Stimulated activated CD4-positive, alpha-beta T cell treated with anti-CD3 and anti-CD28 coated beads, Interleukin-4, amount 100 ng/mL, for 24 hours (primary cell): Measurements from ENCODE around the gene SAP30BP.
"Not testable (repeated sequence)": the region's sequence is repeated elsewhere in the genome, so short reads cannot be mapped to it uniquely, and the experiment has no call there.

Experiments used
- DNase-seq: peaks from one replicate; pipeline ENCODE4 v3.0.0-alpha.2; 2020

Gene SAP30BP

DNA sequence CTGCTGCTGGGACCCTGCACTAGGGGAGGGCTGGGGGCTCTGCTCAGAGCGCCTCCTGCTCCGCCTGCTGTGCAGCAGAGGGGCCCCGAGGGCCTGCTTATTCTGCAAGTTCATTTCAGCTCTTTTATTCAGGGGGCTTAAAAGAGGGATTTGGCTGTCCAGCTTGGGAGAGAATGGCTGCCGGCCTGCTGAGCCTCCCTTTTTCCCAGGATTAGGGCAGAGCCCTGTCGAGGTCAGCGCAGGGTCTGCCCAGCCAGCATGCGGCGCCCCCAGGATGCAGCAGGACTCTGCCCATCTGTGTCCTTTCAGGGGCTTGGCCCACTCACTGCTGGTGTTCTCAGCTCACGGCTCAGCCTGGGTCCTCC is 32.8 kb upstream of the SAP30BP start:
- DNase-seq = no peak

DNA sequence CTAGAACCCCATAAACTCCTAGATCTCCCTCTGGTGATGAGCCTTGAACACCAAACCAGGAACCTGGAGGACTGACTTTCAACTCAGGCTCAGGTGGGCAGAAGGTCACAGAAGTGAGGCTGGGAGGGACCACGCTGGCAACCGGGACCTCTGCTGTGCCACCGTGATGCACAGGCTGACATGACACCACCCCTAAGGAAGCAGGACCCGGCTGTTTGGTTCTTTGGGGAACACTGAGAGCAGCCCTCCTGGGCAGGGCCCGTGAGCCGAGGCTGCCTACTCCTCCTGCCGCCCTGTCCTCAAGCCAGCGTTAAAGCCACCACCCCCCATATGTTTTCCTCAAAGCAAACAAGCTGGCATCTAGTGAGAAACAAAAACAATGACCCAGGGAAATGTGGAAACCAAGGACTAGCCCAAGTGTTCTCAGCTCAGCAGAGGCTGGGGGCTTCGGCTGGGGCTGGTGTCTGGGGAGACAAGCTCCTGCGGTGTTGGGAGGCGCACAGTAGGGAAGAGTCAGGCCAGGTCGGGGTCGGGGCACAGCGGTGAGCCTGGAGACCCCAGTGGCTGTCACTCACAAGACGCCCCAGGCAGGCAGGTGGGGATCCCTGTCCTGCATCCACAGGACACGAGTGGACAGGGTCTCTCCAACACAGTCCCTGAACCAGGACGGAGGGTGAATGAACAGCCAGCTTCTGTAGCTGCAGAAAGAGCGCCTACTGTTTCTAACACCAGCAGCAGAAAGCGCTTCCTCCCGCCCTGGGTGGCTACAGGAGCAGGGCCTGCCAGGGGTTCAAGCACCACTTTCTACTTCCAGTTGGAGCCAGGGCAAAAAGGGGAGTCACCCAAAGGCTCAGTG is 32.2 kb upstream of the SAP30BP start:
- DNase-seq = no peak

DNA sequence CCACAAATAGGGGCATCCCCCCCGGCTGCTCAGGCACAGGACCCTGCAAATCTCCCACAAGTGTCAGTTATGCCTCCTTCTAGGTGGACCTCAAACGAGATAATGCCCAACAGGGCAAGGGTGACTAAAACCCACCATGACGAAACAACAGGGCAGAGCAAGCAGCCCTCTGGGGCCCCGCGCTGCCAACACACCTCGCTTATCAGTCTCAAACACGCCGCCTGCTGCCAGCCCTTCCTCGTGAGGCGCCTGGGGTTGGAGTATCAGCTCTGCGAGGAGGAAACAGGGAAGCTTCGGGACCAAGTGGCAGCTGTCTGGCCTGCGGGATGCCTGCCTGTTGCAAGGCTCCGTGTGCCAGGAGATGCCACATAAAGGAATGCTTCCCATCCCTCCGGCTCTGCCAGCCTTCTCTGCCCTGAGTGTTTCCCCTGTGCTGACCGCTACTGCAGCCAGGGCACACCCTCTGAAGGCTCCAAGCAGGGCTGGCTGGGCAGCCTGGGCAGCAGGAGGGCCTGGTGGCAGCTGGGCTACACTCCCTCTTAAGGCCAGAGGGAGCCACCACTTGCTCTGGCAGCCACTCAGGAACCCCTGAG is 31.4 kb upstream of the SAP30BP start:
- DNase-seq = no peak

DNA sequence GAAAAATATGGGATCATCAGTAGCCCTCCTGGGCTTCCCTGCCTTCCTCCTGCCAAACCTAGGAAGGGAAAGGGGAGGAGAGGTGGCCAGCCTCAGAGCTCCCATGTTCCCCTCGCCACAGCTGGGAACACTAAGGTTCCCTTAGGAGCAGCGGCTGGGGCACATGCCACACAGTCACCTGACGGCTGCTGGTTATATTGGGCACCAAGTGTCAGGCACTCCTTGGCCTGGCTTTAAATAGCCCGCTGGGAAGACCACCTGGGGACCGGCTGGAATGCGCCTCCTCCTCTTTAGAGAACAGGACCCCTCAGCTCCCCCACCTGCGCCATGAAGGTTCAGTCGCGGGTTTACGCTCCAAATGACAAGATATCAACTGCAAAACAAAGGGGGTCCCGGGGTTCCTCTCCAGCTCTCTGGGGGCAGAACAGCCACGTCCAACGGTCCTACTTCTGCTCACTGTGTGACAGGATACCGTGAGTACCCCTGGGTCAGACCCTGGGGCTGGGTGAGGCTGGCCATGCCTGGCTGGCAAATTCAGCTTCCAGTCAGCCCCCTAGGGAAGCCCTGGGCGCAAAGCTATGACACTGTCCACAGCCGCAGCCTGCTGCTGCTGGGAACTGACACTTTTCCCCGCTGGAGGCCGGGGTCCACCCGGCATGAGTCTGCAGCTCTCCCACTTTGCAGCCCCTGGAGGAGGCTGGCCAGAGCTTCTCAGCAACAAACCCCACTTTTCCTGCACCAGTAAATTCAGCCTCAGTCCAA is 30.6 kb upstream of the SAP30BP start:
- DNase-seq = no peak

DNA sequence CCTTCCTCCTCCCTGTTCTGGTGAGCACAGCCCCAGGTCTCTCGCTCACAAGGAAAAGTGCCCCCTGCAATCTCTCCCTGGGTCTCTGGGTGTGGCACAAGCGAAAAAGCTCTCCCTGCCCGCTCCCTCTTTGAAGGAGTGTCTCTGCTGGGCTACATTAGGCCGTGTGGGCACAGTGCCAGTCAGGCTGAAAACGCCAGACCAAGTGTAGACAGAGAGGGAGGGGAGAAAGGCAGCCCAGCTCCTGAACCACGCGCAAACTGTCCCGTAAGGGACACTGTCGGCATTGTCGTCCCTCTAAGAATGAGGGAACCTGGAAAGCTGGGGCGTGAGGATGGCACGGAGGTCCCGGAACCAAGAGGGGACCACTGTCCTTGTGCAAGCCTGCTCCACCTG is 30.0 kb upstream of the SAP30BP start:
- no peak for DNase-seq

DNA sequence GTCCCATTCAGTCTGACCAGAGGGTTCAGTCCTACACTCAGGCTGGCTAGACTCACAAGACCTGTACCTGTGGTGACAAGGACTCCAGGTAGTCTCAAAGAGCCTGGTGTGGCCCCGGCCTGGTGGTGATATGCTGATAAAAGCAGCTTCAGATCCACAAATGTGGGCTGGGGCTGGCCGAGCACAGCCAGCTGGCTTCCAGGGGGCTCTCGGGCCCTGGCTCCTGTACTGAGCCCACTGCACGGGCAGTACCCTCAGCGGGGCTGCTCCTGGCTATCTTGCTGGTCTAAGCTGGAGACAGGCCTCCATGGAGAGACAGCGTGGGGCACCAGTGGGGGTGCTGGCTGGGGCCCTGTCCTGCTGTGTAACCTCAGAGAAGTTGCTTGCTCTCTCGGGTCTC is 29.6 kb upstream of the SAP30BP start:
- DNase-seq = no peak

DNA sequence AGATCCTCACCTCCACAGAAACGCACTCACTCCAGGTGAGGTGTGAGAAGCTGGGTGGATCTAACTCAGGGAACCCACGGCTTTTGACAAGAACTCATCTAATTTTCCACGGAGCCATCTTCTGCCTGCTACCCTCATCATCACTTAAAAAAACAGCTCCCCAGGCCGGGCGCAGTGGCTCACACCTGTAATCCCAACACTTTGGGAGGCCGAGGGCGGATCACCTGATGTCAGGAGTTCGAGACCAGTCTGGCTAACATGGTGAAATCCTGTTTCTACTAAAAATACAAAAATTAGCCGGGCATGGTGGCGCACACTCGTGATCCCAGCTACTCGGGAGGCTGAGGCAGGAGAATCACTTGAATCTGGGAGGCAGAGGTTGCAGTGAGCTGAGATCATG is 29.1 kb upstream of the SAP30BP start:
- not testable (repeated sequence) for DNase-seq

DNA sequence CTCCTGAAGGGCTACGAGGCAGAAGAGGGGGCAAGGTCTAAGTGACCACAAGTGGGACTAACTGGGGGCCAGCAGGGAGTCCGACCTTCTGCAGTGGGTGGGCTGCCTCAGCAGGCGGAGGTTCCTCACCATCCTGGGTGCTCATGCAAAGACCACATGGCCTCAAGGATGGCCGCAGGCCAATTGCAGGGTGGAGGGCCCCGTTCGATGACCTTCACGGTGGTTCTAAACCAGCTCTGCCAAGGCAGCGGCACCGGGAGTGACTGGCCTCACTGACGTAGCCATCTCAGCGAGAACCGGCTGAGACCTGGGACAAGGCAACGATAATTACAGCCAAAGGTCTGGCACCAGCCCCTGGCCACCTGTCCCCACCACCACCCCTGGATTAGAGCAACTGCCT is 28.2 kb upstream of the SAP30BP start:
- no peak for DNase-seq

DNA sequence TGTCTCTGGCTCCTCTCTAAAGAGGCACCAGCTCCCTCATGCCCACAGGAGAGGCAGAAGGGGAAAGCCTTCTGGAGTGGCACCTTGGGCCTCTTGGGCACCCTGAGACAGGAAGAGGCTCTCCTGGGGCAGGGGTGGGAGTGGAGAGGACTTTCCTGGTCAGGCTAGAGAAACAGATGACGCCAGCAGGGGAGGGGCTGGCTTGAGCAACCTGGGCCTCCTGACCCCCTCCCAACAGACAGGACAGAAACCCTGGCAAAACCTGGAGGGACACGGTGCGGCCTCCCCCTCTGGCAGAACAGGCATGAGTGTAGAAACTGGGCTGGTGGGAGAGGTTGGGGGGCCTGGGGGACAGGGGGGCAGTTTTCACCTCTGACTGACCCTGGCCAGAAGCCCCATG is 27.8 kb upstream of the SAP30BP start:
- DNase-seq = no peak

DNA sequence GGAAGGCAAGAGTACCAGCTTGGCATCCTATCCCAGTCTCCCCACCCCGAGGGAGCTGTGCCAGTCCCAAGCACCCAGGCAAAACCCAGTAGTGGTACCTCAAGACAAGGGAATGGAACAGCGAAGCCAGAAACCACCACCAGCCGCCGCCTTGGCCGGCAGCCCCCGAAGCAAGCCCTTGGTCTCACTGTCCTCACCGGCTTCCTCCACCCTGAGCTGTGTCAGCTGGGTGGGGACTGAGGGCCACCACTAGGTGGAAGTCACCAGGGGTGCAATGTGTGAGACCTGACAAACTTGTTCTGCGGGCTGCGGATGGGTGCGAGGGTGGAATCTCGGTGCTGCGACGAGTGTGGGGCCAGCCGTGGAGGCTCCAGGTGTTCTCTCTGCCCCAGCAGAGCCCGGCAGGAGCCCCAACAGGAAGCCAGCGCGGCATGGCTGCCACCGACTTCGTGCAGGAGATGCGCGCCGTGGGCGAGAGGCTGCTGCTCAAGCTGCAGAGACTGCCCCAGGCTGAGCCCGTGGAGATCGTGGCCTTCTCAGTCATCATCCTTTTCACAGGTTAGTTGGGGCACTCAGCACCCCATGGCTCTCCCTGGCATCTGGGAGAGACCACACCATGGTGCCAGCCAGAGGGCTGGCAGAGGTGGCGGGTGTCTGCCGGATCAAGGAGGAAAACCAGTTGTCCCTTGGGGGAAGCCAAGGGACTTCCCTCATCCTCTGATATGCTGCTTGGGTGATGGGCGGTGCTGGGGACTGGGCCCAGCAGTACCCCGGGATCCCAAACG is 27.2 kb upstream of the SAP30BP start:
- DNase-seq = no peak

DNA sequence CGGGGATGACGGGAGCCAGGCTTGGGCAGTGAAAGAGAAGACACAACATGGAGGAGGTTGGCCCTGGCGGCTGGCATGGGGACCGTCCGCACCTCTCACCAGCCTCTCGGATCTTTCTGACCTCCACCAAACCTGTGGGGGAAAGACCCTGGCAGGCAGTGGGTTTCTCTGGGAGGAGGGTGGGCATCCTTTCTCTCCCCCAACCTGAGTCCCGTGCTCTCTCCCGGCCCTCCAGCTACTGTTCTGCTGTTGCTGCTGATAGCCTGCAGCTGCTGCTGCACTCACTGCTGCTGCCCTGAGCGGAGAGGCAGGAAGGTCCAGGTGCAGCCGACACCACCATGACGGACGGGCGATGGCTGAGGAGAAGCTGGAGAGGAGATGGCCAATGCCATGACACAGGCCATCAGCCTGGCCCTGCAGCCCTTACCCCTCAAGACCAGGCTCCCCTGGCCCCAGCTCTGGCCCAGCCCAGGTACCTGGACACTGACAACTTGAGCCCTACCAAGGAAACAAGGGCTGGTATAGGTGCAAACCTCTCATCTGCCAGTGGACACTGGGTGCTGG is 26.5 kb upstream of the SAP30BP start:
- DNase-seq = no peak

DNA sequence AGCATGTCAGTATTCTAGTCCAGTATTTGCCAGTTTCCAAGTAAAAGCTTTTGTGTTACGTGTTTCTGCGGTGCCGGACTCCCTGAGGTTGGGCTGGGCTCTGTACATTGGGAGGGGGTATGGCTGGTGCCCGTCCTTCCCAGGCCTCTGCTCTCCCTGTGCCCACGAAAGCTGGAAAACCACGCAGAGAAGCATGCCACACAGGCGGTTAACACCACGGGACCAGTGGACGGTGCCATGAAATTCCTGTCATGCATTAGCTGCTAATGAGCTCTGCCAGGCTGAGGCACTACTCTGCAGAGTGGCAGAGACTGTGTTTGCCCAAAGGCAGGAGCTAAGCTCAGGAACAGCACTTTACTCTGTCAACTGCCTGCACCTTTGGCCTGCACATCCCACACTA is 25.8 kb upstream of the SAP30BP start:
- DNase-seq = no peak

DNA sequence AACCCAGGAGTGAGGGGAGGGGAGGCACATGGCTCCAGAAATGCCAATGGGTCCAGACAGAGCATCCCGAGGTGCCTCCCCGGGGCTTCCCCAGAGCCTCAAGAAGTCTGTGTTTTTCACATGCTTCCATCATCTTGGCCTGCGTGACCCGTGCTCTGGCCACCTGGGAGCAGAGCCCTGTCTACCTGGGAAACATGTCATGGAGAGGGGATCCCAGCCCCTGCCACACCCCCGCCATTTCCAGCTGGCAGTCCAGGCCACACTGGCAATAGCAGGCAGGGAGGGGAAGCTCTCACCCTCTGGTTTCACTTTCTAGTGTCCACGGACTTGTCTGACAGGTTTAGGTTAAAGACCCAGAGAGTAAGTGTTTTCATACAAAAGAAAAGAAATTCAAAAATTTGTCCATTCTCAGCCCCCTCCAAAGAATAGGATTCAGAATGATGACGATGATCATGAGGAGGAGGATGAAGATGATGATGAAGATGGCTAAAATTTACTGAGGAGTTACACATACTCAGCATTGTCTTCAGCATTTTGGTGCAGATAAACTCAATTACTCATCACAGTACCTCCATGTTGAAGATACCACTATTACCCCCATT is 24.9 kb upstream of the SAP30BP start:
- no peak for DNase-seq

DNA sequence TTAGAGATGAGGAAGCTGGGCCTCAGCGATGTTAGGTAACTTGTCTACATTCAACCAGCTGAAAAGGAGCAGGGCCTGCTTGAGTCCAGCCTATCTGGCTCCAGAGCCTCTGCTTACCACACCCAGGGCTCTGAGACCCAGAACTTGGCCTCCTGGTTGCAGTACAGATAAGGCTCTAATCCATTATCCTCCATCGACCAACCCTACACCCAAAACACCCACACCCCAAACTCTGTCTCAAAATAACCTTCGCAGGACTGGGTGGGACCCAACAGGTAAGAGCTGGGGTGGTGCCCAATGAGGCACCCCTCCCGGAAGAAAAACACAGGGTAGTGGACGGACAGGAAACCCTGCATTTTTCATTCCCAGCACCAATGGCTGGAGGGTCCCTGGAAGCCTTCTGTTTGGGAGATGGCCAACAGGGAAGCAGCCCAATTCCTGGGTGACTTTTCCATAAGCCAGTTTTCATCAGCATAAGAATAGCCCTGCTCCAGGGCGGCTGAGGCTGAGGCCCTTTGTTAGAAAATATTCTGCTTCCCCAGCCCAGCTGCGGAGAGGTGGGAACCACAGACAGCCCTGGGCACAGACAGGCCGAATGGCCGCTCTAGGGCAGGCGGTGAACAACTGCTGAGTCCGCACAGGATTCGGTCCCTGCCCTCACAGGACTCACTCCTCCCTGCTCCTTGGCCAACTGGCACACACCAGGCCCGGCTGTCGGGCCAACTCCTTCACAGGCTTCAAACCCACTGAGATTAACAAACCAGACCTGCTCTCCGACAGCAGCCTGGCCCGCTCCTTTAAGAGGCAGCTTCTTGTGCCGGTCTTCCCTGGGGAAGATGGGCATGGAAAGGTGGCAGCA is 24.1 kb upstream of the SAP30BP start:
- DNase-seq = no peak

DNA sequence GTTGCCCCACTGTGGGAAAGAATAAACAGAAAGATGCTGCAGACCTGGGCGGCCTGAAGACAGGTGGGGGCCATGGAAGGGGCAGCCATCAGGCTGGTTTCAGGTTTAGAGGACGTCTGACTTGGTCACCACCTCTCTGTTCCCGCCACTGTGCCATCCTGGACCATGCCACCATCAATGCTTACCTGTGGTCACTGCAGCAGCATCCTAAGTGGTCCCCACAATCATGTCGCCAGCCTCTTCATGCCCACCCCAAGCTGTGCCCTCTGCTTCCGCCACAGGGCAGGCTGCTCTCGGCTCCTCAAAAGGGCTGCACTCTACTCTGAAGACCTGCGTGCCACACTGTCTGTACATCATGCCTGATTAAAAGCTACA is 23.5 kb upstream of the SAP30BP start:
- no peak for DNase-seq

DNA sequence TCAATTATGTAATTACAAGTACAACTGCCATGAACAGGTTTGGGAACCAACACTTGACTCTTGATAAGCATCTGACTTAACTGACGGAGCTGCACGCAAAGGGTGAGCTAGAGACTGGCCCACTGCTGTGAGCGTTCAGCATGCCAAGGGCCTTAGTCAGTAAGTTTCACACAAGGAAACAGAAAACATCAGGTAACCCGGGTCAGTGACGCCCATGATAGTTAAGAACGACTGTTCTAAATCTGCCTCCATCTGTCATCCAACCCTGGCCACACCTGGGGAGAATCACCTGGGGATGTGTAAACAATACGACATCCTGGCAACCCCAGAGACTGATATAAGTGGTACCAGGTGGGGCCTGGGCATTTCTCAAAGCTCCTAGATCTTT is 21.6 kb upstream of the SAP30BP start:
- DNase-seq = no peak

DNA sequence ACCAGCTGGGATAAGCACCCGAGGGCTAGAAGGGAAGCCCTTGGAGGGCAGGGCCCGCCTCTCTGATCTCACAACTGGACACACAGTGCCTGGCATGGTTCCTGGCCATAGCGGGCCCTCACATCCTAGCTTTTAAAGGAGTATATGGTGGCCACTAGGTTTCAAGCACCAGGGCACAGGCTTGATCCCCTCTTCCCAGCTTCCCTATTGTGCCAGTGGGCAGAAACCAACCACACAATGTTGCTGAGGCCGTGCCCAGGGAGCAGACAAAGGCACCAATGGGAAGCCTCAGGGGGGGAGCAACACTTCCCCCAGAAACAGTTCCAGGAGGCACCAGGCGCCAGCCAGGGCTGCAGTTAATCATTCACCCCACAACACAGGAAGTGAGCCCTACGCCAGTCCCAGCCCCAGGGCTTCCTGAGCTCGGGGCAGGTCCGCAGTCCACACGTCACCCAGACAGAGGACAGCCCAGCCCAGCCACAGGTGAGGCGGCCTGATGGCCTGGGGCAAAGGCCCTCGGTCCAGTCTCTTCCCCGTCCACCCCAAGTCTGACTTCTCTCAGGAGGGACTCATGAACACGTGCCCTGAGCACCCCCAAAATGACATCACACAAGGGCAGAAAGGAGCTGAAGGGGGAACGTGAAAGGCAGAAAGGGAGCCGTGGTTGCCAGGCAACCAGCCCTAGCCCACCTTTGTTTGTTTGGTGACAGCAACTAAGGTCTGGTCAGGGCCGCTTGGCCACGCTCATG is 21.1 kb upstream of the SAP30BP start:
- DNase-seq = no peak

DNA sequence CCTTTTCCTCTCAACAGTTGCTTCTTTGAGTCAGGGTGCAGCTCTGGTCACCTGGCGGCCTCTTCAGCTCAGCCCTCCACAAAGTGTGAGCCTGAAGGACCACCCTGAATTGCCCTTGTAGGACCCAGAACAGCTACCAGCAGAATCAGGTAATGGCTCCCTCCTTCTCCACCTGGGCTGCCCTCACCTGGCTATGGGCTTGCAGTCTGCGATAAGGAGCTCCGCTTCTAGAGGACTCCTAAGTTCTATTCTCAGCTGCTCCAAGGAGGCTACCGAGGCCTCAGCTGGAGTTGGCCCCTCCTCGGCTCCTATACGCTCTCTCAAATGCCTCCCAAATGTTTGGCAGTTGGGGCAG is 20.5 kb upstream of the SAP30BP start:
- DNase-seq = no peak

DNA sequence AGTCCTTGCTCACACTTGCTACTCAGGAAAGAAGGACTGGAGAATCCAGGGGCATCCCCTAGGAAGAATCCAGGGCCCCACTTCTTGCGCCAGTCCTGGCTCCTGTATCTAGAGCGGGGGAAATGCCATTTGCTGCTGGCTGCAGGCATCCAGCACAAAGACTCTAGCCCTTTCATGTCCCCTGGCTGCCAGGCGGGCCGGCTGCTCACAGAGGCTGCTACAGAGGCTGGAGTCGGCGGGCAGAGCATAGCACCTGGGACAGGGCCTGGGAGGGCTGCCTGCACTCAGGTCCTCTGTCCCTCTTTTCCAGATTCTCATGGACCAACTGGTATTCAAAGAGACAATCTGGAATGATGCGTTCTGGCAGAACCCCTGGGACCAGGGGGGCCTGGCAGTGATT is 20.1 kb upstream of the SAP30BP start:
- DNase-seq = no peak

DNA sequence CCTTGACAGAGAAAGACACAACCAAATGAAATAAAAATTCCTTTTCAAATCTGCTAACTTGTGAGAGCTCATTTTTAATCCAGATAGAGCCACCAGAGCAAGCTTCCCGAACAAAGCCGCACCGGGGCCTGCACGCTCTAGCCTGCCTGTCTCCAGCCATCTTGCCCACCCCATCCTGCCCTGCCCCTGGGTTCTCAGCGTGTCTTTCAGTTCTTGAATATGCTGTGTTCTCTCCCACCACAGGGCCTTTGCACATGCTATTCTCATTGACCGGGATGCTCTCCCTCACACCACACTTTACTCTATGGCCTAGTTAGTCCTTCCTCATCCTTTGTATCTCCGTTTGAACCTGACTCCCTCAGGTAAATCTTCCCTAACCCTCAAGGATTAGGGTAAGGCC is 19.2 kb upstream of the SAP30BP start:
- DNase-seq = no peak

DNA sequence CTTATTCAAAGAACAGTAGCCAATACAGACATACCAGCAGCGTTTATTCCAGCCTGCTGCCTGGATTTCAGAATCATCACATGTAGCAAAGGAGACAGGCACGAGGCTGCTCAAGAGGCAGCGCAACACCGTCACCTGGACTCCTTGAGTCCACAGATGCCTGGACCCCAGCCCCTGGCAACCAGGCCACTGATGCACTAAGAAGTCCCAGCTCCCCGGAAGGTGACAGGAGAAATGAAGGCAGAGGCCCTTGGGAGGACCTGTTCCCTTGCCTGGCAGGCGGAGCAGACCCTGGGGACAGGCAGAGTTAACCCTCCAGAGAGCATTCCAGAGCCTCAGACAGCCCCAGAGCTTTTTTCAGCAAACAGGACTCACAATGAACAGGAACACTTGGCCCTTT is 17.5 kb upstream of the SAP30BP start:
- no peak for DNase-seq
